HG02852 (cell line): Measurements from ENCODE around the gene INSL4.

Source experiments
- ATAC-seq: cut with Tn5 transposase; IDR thresholded peaks from one replicate; pipeline ENCODE4 v1.9.1; 2021; ENCODE audit warnings: mild to moderate bottlenecking, moderate library complexity; ENCODE audit not compliant: unreplicated experiment

Gene INSL4

DNA sequence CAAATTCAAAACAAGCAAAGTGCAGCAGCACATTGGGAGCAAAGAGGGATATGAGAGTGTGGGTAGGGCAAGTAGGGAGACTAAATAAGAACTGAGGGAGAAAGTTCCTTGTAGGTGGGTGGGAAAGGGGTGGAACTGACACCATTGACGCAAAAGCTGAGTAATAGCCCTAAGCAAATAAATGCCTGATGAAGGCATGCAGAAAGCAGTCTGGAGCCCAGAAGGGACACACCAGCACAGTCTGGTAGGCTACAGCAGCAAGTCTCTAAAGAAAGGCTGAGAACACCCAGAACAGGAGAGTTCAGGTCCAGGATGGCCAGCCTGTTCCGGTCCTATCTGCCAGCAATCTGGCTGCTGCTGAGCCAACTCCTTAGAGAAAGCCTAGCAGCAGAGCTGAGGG is at the start of gene INSL4:
Gene INSL4, plus strand, starts transcription at position 208 of the 400 bp plus-strand sequence. Its CDS starts 105 bp downstream, at position 313.
- no peak for ATAC-seq

- ATAC-seq: no peak
Measured at GRCh38 chr9:5184776-5185175, 46.4 kb upstream of the INSL4 start.

GRCh38 chr9:5185220-5185840 is 45.9 kb upstream of the INSL4 start, which contains the start of gene INSL6:
TSS of gene INSL6 (minus strand) at chr9:5185639. CDS start at chr9:5185602, 37 bp downstream.
- ATAC-seq: no peak

- ATAC-seq: peak; percentile 59
Measured at GRCh38 chr9:5186416-5187169, 44.6 kb upstream of the INSL4 start.

DNA sequence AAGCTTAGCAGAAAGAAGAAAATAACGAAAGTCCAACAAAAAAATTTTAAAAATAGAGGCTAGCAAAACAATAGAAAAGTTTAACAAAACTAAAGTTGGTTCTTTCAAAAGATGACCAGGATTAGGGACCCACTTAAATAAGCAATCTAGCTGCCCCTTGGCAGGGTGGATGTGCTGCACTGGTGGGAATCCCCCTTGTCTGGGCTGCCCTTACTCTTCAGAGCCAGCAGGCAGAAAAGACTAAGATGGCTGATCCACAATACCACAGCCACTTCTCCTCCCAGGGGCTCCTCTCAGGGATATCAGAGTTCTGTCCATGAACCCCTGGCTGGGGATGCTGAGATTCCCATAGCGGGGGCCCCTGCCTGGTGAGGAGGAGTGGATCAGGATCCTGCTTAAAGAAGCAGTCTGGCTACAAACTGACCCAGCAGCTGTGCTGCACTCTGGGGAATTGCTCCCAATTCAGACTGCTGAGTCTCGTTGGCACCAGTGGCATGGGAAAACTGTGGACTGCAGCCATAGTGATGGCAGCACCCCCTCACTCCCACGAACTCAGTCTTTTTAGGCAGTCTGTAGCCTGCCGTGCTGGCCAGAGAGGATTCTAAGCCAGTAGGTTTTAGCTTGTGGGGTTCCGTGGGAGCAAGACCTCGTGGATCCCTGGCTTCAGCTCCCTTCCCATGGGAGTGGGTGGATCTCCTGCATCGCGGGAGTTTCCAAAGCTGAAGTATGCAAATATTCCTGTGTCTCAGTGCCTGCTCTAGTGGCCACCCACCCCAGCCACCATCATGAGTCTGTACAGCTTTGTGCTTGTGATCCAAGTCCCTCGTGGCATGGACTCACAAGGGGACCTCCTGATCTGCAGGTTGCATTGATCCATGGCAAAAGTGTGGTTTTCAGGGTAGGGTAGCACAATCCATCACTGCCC is 42.9 kb upstream of the INSL4 start:
- no peak for ATAC-seq

- no peak for ATAC-seq
Measured at GRCh38 chr9:5191985-5192384, 39.2 kb upstream of the INSL4 start.

DNA sequence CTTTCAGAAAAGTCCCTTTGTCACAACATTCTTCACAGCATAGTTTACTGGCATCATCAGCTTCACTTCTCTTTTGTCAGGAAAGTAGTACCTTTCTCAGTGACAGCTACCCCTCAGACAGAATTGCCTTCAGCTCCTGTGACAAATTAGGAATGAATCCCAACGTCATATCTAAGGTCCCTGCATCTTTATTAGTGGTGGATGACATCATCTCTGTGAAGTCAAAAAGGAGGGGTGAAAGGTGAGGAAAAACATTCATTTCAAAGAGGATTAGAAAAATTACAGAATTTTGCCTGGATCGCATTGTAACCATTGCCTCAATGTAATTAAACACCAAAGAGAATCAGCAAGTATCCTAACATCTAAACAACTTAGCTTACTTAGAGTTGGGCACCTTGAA is 37.9 kb upstream of the INSL4 start:
- no peak for ATAC-seq

- ATAC-seq: no peak
Measured at GRCh38 chr9:5195463-5195862, 35.8 kb upstream of the INSL4 start.

GRCh38 chr9:5205071-5205470 is 26.1 kb upstream of the INSL4 start:
- ATAC-seq: no peak

DNA sequence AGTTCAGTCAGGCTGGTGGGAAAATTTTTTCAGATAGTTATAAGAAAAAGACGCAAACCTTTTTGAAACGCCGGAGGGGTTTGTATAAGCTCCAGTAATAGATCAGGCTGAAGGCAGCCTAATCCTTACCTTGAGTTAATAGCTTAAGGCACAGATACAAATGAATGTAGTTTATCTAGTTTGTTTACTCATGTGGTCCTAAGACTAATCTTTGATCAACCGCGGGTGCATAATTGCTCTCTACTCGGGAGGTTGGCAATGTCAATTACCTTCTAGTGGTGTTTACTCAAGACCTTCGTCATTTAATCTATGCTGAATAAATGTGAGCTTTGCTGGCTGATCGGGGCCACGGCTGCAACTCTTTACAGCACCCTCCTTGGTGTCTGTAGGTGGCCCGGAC is 665 bp upstream of the INSL4 start:
- no peak for ATAC-seq

DNA sequence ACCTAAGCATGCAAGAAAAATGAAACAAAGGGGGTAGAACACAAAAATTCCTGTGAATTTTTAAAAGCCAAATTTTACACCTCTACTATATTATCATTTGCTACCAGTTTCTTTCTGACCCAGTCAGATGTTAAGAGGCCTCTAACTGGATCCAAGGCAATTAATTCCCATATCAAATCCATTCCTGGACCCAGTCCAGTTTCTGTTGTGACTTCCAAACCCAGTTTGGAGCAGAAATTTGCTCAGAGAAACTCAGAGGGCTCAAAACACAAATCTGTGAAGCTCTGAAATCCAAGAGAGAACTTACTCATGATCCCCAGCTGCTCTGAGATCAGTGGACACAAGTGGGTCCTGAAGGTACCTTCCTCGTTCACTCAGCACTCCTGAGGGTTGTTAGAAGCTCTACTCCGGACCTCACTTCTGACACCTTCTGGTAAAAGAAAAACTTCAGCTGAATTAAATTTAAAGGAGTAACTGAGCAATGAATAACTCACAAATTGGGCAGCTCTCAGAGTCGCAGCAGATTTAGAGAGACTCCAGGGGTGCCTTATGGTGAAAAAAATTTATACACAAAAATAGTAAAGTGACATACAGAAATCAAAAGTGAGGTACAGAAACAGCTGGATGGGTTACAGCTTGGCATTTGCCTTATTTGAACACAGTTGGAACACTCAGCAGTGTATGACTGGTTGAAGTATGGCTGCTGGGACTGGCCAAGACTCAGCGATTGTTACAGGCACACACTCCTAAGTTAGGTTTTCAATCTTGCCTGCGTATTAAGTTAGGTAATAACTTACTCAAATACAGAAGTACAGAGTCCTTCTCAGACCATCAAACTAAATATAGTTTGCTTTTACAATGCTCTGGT is 32.4 kb downstream of the INSL4 start:
- ATAC-seq: peak; percentile 51

DNA sequence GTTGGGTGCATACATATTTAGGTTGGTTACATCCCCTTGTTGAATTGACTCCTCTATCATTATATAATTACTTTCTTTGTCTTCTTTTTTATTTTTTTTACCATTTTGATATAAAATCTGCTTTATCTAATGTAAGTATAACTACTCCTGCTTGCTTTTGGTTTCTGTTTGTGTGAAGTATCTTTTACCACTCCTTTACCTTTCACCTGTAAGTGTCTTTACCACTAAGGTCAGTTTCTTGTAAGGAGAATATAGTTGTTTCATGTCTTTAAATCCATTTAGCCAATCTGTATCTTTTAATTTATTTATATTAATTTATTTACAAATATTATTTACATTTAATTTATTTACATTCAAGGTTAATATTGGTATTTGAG is 33.0 kb downstream of the INSL4 start:
- ATAC-seq: peak; percentile 45

GRCh38 chr9:5265939-5266338 is 34.7 kb downstream of the INSL4 start:
- no peak for ATAC-seq

DNA sequence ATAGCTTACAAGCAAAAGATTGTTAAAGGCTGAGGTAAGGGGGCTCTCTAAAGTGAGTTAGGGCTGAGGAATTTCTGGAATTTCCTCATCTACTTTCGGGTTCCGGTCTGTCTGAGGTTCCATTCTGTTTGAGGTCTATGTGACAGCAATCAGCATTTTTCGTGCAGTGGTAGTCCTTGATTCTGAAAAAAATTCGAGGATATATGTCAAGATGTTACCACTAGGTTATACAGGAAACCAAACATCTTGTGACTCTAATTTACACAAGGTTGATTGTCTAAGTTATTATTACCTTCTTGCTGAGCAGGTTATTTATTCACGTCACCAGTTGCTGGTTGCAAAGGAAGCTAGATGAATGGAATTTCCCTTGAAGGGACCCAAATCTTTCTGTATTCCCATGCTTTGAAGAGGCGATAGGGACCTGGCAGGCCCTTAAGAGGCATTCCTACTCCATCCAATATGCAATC is 38.1 kb downstream of the INSL4 start:
- no peak for ATAC-seq

GRCh38 chr9:5274770-5275169 is 43.6 kb downstream of the INSL4 start:
- peak; percentile 53 for ATAC-seq

- ATAC-seq: no peak
Measured at GRCh38 chr9:5278486-5278885, 47.3 kb downstream of the INSL4 start.
